Right forelimb (tissue), 1 donor: ENCODE data around the gene ZNF672.

Experiments
- DNase-seq: peaks from one replicate; pipeline ENCODE4 v3.0.0-alpha.2; 2018

Gene ZNF672

DNA sequence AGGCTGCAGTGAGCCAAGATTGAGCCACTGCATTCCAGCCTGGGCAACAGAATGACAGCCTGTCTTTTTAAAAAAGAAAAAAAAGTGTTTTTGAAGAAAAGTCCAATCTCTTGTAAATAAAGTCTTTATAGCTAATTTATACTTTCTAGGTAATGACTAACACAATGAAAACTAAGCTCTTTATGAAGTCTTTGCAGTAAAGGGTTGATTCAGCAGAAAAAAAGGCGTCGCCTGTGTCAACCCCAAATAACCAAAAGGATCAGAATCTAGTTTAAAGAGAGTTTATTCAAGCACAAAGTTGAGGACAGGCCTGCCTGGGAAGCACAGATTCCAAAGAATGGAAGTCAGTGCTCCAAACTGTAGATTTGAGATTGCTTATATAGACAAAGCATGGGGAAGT, 53.7 kb downstream of the ZNF672 start:
- no peak for DNase-seq

DNA sequence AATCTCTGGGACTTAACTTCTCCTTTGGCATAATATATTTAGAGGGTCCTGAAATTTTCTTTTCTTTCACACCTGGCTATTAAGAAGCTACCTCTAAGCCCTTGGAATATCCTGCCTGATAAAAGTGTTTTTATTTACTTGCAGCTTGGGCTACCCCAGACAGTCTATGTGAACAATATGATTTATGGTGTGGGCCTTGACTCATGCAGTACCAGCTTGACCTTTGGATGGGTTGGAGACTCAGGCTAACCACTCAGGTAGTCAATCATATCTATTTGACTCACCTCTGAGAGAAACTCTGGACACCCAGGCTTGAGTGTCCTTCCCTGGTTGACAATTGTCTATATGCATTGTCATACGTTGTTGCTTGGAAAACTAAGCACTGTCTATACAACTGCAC, 54.6 kb downstream of the ZNF672 start:
- no peak for DNase-seq

DNA sequence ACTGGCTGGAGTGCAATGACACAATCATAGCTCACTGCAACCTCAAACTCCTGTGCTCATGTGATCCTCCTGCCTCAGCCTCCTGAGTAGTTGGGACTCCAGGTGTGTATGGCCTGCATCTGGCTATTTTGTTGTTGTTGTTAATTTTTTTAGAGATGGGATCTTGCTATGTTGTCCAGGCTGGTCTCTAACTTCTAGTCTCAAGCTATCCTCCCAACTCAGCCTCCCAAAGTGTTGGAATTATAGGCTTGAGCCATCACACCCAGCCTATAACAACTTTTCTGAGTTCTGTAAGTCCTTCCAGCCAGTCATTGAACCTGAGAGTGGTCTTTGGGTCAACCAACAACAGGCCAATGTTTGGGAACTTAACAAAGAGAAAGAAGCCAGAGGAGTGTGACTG, 56.8 kb downstream of the ZNF672 start:
- DNase-seq = no peak

DNA sequence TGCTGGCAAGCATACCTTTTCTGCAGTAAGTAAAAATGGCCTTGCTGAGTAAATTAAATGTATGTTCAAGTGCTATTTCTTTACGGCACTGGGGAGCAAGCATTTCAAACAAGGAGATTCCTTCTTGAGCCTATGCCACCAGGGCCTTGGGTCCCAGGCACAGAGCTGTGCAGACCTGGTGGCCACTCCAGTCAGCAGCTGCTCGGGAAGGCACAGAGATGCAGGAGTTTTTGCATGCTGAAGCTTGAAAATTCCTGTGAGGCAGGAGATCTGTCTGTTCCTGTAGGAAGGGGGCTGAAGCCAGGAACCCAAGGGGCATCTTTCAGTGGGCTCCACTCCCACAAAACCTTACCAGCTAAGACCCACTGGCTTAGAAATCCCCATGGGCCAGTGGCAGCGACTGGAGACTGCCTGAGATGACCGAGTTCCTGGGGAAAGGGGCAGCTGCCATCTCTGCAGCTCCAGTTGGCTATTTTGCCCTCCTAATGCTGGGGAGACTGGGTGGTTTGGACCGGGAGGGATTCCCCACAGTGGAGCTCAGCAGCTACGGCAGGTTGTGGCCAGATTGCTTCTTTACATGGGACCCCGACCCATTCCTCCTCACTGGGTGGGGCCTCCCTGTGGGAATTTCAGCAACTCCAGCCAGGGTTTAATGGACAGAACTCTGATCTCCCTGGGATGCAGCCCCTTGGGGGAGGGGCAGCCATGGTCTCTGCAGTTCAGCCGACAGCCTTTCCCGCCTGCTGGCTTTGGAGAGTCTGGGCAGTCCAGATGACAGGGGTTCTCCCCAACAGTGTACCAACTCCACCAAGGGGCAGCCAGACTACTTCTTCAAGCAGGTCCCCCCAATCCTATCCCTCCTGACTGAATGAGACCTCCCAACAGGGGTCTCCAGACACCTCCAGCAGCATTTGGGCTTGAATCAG, 59.7 kb downstream of the ZNF672 start:
- DNase-seq = no peak
